Epithelial cell of prostate (primary cell): ENCODE data around the gene ARHGAP27.

Source experiments
- DNase-seq: peaks from one replicate; pipeline ENCODE4 v3.0.0-alpha.2; 2011; ENCODE audit warnings: low read depth, low spot score
- H3K27ac ChIP-seq: fragments of 450-650 bp; 2 replicates; pipeline ENCODE4 v1.5.1; 2017; ENCODE audit warnings: mild to moderate bottlenecking

The ARHGAP27 gene

GRCh38 chr17:45391918-45392317 is 40.8 kb downstream of the ARHGAP27 start:
- no peak overlapping the region for H3K27ac ChIP-seq
- no peak for DNase-seq

DNA sequence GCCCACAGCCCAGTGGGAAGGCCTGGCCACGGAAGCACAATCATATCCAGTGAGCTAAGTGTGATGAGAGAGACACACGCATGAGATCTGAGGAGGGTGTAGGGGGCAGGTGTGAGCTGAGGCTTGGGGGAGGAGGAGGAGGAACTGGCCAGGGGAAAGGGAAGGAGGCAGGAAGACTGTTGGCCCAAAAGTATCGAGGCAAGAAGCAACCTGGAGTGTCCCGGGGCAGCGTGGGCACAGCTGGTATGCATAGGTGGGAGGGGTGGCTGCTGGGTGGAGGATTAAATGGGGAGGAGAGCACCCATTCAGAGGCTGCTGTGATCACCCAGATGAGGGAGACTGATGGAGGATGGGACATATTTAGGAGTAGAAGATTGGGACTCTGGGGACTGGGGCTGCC is 41.4 kb downstream of the ARHGAP27 start:
- no peak for DNase-seq
- H3K27ac ChIP-seq, result no peak overlapping the region

GRCh38 chr17:45389354-45389753 is 43.3 kb downstream of the ARHGAP27 start:
- H3K27ac ChIP-seq, result no peak overlapping the region
- no peak for DNase-seq

GRCh38 chr17:45388604-45389325 is 43.9 kb downstream of the ARHGAP27 start:
- DNase-seq, result no peak
- no peak overlapping the region for H3K27ac ChIP-seq

DNA sequence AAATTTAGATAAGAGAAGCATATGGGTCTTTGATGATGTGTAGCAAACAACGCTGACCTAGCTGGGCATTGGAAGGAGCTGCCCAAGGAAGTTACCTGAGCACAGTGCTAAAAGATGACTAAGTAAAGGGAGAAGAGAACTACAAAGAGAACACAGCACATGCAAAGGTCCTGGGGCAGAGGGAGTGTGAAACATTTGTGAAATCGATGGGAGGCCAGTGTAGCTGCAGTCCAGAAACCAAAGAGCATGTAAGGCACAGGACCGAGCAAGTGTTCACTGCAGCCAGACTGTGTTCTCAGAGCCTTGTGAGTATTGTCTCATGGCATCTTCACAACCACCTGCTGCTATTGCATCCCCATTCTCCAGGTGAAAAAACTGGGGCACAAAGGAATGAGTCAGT is 44.9 kb downstream of the ARHGAP27 start:
- DNase-seq, result no peak
- no peak overlapping the region for H3K27ac ChIP-seq

GRCh38 chr17:45386178-45386577 is 46.5 kb downstream of the ARHGAP27 start:
- no peak overlapping the region for H3K27ac ChIP-seq

DNA sequence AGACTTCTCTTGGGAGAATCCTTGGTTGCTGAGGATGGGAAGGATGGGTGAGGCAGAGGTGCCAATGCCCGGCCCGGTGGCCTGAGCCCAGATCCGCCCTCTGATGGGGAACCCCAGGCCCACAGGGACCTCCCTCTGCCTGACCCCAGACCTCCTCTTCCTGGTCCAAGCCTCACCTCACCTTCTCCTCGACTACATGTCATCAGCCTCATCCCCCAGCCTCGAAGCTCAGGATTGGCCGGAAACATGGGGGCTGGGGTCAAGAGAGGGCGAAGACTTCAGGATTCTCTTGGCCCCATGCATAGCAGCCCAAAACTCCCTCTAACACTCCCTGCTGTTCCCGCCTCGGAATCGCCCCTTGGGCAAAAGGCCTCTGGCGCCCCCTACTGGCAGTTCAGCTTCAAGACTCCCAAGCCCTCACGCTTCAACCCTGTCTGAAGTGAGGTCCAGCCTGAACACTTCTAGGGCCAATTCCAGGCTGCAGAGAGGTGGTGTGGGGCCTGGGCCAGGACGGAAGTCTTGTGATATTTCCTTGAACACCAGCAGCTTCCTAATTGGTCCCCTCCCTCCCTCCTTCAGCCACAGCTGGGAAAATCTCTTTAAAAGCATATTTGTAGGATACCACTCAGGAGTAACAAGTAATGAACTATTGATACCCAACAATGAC is 47.2 kb downstream of the ARHGAP27 start:
- no peak for DNase-seq
- no peak overlapping the region for H3K27ac ChIP-seq

More at GRCh38 chr17:45386178-45386577, 46.5 kb downstream of the ARHGAP27 start:
- DNase-seq, result no peak

DNA sequence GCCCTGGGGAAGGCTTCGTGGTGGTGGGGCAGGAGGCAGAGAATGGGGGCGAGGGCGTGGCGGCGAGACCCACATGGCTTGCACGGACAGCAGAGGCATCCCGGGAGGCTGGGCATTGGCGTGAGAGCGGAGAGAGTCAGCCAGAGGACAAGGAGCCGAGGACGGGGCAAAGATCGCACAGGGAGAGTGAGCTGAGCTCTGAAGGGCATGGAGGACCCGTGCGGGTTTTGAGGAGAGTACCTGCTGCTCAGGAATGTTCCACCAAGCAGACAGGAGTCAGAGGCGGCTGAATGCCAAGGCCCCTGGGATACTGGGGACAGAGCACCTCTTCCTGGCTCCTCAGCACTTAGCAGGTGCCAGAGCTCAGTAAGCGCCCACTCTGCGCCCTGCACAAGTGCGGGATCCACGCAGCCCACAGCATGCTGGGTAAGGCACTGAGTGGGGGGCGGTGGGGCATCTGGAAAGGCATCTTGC is 47.8 kb downstream of the ARHGAP27 start:
- no peak overlapping the region for H3K27ac ChIP-seq
- no peak for DNase-seq

GRCh38 chr17:45384047-45384788 is 48.5 kb downstream of the ARHGAP27 start:
- no peak for DNase-seq

DNA sequence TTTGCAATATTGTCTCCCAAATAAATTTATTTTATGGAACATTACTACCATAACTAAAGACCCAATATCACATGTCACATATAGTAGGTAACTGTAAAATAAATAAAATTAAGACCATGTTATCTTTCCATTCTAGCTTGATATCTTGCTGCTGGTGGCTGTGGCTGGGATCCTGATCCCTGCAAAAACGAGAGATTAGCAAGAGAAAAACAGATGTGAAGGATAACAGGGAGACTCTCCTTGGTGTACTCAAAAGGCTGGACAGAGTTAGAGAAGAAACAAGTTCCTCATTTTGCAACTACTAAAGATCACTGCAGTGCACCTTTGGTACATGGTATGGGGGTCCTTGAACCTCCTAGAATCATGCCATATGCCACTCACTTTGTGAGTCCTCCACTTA is 49.7 kb downstream of the ARHGAP27 start:
- no peak for DNase-seq
- H3K27ac ChIP-seq, result no peak overlapping the region

More at GRCh38 chr17:45384047-45384788, 48.5 kb downstream of the ARHGAP27 start:
- no peak overlapping the region for H3K27ac ChIP-seq

- peak; percentile 18 for DNase-seq
- H3K27ac ChIP-seq, result peak overlapping the region; percentile 15
Observed at GRCh38 chr17:45382226-45382625, 50.4 kb downstream of the ARHGAP27 start.

- no peak for DNase-seq
- no peak overlapping the region for H3K27ac ChIP-seq
Observed at GRCh38 chr17:45380991-45381390, 51.7 kb downstream of the ARHGAP27 start.

DNA sequence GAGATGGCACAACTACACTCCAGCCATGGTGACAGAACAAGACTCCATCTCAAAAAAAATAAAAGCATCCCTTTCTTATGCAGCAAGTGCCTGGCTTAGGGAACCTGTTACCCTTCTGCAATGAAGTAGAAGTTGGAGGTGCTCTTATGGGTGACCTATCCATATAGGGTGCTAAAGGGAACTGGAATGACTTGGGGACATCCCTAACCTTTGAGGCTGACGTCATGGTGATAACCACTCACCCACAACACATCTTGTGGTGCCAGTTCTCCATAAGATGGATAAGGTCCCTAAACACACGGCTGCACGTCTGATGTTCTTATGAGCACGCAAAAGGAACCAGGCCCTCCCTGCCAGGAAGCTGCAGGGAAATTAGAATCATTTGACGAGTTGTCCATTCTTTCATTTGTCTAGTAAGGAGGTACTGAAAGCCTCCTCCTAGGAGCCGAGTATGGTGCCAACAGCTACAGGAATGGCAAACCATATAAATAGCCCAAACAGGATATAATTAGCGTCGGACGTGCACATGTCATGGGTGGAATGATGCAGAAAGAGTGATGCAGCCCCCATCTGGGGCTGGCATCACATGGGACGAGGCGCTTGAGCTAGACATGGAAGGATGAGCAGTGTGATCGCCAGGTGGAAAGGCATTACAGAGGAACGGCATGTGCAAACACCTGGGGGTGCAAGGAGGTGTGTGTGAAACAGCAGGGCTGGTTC is 52.5 kb downstream of the ARHGAP27 start:
- no peak for DNase-seq
- no peak overlapping the region for H3K27ac ChIP-seq

DNA sequence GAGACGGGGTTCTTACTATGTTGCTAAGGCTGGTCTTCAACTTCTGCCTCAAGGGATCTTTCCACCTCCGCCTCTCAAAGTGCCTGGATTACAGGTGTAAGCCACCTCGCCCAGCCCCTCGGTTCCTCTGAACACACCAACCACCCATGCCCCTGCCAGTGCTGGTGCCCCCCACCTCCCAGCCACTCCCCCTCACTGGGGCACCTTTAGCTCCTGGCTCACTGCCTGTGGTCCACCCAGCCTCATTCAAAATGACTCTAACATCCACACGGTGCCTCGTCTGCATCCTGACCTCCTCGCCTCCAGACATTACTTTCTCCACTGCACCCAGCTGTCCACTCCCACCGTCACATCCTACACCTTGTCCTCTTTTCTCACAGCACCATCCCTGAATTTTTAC is 55.3 kb downstream of the ARHGAP27 start:
- no peak for DNase-seq
- no peak overlapping the region for H3K27ac ChIP-seq

DNA sequence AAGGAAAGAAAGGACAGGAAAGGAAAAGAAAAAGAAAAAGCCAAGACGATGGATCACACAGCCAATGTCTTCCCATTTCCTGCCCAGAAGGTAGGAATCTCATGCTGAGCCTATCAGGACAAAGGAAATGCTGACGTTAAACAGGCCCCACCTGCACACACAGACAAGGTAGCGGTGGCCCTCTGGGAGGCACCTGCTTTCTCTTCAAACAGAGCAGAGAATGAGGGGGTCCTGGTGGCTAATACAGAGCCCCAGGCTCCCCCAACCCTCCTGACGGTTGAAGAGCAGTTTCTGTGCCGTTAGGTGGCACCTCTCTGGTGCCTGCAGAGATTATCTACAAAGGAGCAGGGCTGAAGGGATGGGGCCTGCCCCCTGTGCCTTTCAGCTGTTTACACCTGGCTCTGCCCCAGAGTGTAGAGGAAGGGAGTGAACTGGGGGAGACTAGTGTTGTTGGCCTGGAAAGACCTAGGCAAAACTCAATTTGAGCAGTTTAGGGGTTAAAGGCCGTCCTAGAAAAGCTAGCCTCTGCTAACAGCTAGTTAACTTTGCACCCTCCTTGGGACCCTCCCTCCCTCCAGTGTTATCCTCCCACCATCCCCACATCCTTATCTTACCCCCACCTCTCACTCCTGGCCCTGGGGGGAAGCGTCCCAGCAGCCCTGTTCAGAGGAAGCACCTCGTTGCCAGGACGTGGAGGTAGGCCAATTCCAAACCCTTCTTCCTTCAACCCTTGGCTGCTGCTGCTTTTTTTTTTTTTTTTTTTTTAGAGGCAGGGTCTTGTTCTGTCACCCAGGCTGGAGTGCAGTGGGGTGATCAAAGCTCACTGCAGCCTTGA is 56.3 kb downstream of the ARHGAP27 start:
- no peak for DNase-seq
- no peak overlapping the region for H3K27ac ChIP-seq

GRCh38 chr17:45374501-45374900 is 58.2 kb downstream of the ARHGAP27 start:
- no peak overlapping the region for H3K27ac ChIP-seq
- no peak for DNase-seq

GRCh38 chr17:45372325-45372869 is 60.3 kb downstream of the ARHGAP27 start:
- peak overlapping the region; percentile 93 for H3K27ac ChIP-seq
- no peak for DNase-seq

- H3K27ac ChIP-seq, result peak overlapping the region; percentile 93
Observed at GRCh38 chr17:45371414-45372324, 61.0 kb downstream of the ARHGAP27 start.

More at GRCh38 chr17:45371414-45372324, 61.0 kb downstream of the ARHGAP27 start:
- peak; percentile 55 for DNase-seq
